Muscle of arm (tissue), 12 donors: Measurements from ENCODE around the gene HIPK2. TPM values are rescaled to one million over a fixed set of nuclear protein-coding genes. Genes with fewer than 3 reads are reported as not detected.

ENCODE experiments used
- DNase-seq: peaks from one replicate; pipeline ENCODE4 v3.0.0-alpha.2; 2013
- polyA plus RNA-seq, 12 donors: library from polyadenylated mRNA; unstranded; fragments of 120-200 nt; gene quantifications; one replicate each; pipeline ENCODE4 v1.2.1, GENCODE V29; 2013; ENCODE audit not compliant: insufficient read length in 12 of 12

HIPK2 gene
- polyA plus RNA-seq, 12 donors: 9.7 to 65.7 (median 12.3) TPM

DNA sequence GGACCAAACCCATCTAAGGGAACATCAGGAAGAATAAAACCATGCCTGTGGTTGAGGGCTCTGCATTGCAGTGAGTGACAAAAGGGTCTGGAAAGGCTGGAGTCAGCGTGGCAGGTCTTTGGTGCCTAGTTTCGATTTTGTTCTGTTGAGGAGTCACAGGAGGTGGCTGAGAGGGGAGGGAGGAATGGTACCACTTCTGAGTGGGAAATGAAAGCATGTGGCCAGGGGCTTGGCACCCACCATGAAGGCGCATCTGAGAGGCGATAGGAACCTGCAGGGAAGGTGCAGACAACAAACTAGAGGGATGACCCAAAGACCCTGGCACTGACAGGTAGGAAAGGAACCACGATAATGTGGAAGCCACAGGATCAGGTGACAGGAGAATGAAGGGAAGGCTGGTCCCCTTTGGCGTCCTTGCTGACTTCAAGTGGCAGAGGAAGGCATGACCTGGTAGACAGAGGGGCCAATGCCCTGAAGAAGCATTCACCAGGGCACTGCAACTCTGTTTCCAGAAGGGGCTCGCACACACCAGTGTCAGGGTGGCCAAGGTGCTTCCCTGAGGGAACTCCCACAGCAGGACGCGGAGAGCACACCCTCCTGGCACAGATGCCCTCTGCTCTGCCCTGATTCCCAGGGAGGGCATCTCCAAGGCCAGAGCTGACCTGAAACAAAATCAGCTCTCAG lies 41.7 kb downstream of the HIPK2 start:
- no peak for DNase-seq

DNA sequence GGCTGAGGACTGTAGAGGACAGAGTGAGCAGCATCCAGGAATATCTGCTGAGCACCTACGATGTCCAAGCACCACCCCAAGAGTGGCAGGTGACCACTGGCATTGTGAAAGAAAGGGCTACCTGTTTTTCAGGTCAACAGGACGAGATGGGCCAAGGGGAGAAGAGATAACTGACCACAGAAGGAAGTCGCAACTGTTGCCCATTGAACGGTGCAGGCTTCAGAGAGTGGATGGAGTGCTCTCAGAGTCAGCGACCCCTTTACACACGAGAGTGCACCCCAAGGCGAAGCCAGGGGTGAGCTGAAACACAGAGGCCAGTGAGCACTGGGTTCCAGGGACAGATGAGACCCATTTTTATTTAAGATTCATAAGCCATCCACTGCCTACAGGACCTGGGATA lies 42.3 kb downstream of the HIPK2 start:
- DNase-seq: no peak

DNA sequence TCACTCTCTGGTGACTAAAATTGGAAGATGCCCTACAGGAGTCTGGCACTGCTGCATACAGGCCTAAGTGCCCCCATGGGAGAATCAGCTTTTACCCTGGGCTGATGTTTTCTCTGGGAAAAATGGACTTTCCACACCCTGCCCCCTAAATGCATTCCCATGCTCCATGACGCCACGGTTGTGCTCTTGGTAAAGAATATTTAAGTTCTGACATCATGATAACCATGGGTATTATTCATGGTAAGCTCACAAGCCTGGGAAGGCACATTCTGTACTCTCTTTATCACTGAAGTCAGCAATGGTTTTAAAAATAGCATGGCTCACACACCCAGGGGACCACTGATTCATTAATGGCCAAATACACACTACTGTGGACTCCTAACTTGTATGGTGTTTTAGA lies 43.4 kb downstream of the HIPK2 start:
- no peak for DNase-seq

DNA sequence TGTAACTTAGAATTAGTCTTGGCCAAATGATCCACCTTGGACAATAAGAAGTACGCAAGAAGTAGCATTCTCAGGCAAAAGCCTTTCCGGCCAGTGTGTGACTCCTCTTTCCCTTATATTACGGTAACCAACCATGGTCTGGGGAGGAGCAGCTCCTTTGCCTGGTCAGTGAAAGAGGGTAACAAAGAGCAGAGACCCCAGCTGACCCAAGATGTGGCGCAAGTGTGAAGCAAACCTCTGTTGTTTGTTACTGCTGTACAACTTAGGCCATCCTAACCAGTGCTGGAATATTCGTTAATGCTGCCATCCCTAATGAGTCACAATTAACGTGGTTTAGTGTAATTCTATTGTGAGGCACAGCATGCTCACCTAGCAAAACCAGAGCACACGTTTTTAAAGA lies 44.0 kb downstream of the HIPK2 start:
- DNase-seq: no peak

DNA sequence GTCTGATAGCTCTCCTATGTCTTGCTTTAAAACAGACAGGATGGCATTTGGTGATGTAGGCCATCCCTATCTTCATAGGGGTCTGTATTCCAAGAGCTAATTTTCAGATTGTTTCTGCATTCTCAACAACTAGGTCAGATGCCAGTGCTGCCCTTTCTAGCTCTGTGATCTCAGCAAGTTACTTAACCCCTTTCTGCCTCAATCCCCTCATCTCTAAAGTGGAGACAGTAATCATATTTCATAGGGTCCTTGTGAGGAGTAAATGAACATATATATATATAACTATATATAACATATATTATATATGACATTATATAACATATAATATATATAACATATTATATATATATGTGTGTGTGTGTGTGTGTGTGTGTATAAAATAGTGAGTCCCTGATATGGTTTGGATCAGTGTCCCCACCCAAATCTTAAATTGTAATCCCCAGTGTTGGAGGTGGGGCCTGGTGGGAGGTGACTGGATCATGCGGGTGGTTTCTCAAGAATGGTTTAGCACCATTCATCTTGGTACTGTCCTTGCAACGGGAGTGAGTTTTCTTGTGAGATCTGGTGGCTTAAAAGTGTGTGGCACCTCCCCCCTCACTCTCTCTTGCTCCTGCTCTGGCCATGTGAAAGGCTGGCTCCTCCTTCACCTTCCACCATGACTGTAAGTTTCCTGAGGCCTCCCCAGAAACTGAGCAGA lies 45.2 kb downstream of the HIPK2 start:
- DNase-seq: no peak

DNA sequence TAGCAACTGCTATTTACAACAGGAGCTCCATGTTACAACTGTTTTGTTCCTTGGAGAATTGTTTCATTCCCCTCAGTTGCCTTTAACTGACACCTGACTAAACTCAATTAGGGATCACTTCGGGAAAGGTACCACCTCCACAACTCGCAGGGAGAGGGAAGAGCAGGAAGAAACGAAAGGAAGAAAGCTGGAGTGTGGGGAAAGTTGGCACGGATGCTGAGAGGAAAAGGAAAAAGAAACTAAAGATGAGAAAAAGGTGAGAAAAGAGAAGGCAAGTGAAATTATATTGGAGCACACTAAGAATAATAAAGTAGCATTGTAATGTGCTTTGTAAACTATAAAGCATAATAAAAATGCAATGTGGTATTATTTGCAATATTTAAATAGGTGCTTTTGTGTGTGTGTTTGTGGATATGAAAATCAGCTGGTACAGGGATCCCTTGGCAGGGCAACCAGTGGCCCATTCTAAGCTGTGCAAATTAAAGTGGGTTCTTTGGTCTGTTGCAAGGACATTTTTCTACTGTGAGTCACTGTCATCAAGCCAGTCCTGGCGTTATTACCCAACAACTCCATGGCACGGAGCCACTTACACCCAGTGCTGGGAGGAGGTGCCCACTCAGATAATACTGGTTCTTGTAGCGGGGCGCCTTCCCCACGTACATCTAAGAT lies 45.9 kb downstream of the HIPK2 start:
- DNase-seq: no peak

DNA sequence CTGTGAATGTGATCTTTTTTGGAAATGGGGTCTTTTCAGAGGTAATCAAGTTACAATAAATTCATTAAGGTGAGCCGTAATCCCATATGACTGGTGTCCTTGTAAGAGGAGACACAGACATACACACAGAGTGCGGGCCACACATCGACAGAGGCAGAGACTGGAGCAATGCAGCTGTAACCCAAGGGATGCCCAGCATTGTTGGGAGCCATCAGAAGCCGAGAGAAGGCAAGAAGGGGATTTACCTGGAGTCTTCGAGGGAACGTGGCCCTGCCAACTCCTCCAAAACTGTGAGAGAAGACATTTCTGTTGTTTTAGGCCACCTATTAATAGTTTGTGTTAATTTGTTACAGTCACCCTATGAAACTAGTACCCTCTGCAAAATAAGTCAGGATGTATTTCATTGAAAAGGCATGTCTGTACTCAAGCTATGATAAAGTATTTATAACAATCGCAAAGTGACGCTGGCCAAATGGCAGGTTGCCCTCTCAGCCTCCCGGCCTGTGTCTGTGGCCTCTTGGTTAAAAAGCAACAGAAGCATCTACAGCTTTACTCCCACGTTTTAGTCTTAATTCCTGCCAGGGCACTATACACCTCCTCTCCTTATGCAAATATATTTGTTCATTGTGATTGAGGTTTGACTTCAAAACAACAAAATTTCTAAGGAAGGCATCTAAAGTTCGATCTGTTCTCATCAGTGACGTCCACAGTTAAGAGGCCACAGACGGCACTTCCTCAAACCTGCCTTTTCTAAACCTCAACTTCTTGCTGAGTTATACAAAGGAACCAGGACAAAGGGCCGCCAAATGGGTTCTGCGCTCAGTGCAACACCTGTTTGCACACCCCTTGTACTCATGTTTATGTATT lies 46.8 kb downstream of the HIPK2 start:
- DNase-seq: peak; percentile 28

DNA sequence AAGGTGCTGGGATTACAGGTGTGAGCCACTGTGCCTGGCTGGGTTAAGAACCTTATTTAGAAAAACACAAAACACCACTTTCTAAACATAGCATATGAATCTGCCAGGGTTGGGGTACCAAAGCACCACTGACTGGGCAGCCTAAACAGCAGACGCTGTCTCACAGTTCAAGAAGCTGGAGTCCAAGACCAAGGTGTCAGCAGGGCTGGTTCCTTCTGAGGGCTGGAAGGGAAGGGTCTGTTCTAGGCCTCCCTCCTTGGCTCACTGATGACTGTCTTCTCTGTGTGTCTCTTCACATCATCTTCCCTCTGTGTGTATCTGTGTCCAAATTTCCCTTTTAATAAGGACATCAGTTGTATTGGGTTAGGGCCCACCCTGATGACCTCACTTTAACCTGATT lies 49.6 kb downstream of the HIPK2 start:
- no peak for DNase-seq

DNA sequence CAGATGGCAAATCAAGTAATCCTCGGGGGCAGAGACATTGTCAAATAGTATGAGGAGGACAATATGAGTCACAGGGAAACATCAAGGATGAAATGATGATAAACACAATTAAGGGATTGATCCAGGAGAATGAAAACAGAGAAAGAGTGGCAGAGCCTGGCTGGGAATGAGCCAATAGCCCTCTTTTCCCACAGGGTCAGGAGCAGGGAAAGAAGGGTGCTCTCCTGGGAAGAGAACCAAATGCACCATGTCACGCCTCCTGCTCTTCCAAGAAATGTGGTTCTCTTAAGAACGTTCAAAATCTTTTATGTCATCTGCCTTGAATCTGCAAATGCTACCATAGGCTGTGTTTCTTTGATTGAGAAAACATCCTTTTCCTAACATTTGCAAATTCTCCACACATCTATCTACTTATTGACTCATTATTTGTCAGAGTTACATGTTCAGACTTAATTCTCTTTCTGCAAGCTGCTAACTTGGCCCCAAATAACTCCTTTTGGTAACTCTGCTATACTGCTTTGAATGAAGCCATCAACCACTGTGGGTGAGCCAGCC lies 50.6 kb downstream of the HIPK2 start:
- no peak for DNase-seq

DNA sequence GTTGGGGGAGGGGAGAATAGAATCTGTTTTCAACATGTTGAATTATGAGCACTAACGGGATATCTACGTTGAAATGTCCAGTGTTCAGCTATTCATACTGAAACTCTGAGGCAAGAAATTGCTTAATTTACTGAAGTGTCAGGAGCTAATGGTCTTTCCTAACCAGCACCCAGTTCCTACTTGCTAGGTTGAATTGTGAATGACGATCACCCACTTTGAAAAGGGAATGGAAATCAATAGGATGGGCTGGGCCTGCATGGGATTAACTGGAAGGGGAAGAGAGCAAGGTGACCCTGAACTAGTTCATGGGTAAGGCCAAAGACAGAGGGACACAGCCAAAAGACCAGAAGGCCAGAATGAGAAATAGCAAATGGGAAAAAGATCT lies 51.3 kb downstream of the HIPK2 start:
- no peak for DNase-seq

DNA sequence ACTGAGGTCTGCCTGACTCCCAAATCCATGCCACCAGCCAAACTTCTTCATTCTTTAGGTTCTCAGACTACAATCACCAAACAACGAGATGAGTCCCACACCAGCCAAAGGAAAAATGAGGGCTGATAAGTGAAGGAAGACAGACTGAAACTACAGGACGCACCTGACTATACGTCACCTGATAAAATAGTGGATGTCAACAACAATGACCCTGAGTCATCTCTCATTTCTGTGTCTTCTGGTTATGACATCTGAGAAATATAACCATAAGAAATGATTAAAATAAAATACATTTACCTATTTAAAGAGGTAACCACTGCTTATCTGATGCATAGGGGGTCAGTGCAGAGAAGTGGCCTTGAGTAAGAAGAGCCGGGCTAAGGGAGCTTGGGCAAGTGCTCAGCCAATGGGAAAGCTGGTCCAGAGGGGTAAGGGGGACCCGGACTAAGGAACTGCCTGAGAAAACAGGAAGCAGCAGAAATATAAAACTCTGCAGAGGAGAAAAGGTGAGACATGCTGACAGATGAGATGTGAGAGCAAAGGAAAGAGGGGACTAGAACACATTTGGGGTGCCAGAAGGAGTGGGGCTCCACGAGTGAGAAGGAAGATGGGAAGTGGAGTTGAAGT lies 51.8 kb downstream of the HIPK2 start:
- DNase-seq: no peak

DNA sequence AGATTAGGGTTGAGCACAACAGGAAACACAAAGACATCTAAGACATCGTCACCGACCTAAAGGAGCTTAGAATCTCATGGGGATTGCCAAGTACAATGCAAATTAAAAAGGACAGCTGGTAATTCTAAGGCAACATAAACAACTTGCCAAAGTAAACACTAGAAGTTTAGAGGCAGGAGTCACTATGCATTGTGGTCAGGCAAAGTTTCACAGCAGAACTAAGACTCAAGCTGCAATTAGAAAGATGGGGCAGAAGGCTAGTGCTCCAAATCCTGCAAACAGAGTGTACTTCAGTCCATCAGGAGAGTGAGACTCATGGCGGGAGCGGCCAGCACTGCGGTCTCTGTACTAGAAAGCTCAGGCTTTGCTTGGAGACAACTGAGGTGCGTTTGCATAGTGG lies 52.7 kb downstream of the HIPK2 start:
- DNase-seq: no peak

DNA sequence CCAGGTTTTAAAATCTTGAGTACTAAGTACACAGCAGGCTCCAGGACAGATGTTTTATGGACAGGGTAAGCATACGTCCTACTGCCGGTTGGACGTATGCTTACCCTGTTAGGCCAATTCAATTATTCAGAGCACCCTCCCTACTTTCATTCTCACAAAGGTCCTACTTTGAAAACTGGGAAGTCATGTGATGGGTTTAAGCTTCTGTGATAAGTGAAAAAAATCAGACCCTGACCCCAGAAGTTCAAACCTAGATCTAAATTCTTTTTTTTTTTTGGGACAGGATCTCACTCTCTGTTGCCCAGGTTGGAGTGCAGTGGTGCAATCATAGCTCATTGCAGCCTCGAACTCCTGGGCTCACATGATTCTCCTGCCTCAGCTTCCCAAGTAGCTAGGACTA lies 55.2 kb downstream of the HIPK2 start:
- no peak for DNase-seq

DNA sequence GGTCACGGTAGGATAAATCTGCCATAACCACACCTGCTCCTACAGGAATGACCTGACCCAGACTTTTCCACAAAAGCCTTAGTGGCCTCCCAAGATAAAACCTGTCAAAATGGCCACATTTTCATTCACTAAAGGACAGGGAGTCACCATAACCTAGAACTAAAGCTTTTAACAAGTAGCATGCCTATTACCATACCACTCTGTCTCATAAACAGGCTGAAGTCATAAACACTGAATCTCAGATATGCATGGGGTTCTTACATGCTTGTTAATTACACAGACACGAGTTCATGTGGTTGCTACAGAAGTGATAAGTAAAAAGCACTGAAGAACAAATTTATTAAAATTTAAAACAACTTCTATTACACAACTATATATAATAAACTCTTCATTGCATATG lies 56.0 kb downstream of the HIPK2 start:
- DNase-seq: no peak

DNA sequence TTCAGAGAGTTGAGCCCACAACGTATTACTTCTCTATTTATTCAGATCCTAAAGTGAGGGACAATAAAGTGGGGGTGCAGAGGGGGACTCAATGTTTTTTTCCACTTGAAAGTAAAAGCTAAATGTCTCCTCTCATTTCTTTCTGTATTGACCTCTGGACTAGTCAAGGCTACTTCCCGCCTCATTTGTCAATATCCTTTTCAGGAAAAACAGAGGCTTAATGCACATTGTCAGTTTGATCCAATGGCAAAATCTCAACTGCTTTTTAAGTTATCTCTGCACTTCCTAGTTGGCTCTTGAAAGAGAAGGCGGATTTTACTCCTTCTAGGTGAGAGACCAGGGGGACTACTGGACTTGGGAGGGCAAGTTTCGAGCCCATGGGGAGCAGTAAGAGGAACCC lies 56.4 kb downstream of the HIPK2 start:
- no peak for DNase-seq

DNA sequence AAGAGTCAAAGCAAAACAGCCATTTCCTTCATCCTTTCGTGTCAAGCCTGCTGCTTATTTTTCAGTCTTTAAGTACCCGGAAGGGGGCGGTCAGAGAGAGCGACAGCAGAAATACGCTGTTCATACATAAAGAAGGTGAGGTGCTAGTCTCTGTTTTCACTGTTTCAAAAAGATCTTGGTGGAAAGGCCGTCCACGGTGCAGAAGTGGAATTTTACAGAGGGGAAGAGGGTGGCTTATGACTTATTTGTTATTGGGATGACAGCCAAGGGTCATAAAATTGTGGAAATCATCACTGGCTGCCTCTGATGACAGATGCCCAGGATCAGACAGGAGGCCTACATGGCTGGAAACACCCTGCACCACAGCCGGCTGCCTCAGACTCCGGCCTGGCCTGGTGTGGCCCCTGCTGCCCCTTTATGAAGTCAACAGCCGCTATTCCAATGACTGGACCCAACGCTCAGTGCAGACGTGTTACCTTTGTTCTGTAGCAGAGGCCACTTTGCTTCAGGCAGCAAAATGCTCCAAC lies 57.0 kb downstream of the HIPK2 start:
- no peak for DNase-seq

DNA sequence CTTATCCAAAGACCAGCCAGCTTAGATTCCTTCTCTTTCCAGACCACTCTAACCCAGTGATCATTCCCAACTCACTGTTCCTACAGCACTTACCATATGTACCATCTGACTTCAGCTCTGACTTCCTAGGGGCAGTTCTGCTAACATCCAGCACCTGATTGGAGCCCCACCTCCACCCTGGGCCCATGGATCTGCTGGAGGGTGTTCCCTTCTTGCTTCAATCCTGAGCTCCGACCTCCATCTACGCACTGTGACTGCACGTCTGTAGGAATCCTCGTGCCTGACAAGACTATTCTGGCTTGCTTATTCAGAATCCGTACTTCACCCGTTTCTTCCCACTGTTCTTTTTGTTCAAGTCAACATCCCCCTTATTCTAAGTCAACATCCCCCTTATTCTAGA lies 57.6 kb downstream of the HIPK2 start:
- no peak for DNase-seq

DNA sequence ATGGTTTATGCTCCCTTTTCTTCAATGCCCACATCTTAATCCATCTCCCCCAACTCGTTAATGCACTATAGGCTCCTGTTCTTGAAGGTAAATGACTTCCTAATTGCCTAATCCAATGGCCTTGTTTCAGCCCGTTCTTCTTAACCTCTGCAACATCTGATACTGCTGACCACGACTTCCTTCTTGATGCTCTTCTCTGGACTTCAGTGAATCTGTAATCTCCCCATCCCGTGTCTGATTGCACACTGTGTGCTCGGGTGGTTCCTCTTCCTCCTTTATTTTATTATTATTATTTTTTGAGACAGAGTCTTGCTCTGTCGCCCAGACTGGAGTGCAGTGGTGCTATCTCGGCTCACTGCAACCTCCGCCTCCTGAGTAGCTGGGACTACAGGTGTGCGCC lies 58.9 kb downstream of the HIPK2 start:
- DNase-seq: no peak

DNA sequence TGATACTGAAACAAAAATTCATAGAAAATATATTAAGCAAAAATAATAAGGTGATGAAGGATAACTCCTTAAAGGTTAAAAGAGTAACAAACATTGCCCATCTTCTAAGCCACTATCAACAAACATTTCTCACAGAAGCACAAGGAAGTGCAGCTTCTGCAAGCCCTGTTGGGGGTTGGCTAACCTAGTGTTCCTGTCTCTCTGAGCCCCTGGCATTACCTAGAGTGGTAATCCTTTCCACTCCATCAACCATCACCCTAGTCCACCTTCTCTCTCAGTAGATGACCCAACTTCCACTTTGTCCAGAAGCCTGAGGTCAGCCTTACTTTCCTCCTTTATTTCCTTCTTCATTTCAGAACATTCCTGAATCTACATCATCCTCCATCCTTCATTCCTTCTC lies 59.7 kb downstream of the HIPK2 start:
- no peak for DNase-seq

DNA sequence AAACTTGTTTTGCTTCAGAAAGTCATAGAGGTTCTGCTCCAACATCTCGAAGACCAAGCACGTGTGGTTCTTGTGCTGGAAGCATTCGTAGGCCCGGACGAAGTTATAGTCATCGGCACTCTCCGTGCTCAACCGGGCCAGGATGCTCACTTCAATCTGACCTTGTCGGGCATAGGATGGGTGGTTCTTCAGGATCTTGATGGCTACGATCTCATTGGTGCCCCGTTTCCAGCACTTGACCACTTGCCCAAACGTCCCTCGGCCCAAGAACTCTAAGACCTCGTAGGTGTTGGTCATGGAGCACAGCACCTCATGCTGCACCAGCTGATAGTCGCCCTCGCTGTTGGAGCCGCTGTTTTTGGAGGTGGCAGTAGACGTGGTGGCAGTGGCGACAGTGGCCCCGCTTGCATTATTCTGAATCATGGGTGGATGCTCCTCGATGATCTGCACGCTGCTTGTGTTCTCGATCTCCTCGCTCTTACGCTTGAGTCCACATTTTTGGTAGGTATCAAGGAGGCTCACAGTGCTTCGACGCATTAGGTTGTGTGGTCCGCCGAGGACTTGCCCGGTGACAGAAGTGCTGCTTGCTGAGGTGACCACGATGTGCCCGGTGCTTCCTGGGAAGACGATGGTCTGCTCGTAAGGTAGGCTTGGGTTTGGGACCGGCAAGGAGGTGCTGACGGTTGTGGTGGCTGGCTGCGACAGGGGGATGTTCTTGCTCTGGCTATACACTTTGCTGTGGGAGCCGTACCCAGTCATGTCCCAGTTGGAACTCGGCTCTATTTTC lies 61.4 kb downstream of the HIPK2 start:
- no peak for DNase-seq
